Common myeloid progenitor, CD34-positive (primary cell): ENCODE measurements around the gene PCSK7.

Experiments
- CTCF ChIA-PET: fragments of 350-600 bp; sonication (Branson Sonifier 250); formaldehyde crosslinking; loops from one replicate; lab custom pipeline; 2021; ENCODE audit warnings: antibody characterized with exemption; lab: Charles Lee
- POLR2A ChIA-PET: fragments of 350-600 bp; sonication (Branson Sonifier 250); formaldehyde crosslinking; loops from one replicate; lab custom pipeline; 2021; ENCODE audit warnings: antibody characterized with exemption; lab: Charles Lee
- DNase-seq, 3 donors: peaks; one replicate each; pipeline versions ENCODE4 v3.0.0 to v3.0.0-alpha.2; 2013
- H3K27ac ChIP-seq, 2 experiments: 1 replicate in 1 of 2; 2 replicates in 1 of 2; pipeline ENCODE4 v1.7.0; 2013; ENCODE audit warnings: inconsistent platforms in 2 of 2, low read length in 2 of 2, mild to moderate bottlenecking in 2 of 2, low read depth in 1 of 2, moderate library complexity in 1 of 2; ENCODE audit not compliant: severe bottlenecking in 2 of 2, insufficient read depth in 1 of 2, poor library complexity in 1 of 2
- H3K27me3 ChIP-seq, 5 experiments: replicated peaks in 2 of 5; 1 replicate in 3 of 5; 2 replicates in 2 of 5; pipeline versions ENCODE4 v1.6.1 to v1.7.0; 2013; ENCODE audit warnings: low read length in 4 of 5, mild to moderate bottlenecking in 2 of 5, moderate library complexity in 2 of 5, inconsistent platforms in 1 of 5; ENCODE audit not compliant: insufficient read depth in 5 of 5, control insufficient read depth in 4 of 5
- H3K36me3 ChIP-seq, 4 experiments: 1 replicate in 2 of 4; 2 replicates in 2 of 4; pipeline versions ENCODE4 v1.6.1 to v1.7.0; 2013; ENCODE audit warnings: low read length in 3 of 4, control low read depth in 1 of 4, mild to moderate bottlenecking in 1 of 4; ENCODE audit not compliant: control insufficient read depth in 4 of 4, insufficient read depth in 4 of 4
- H3K4me1 ChIP-seq, 4 experiments: 1 replicate in 3 of 4; 2 replicates in 1 of 4; pipeline versions ENCODE4 v1.6.1 to v1.7.1; 2013; ENCODE audit warnings: low read length in 3 of 4, mild to moderate bottlenecking in 3 of 4, control low read depth in 1 of 4, inconsistent platforms in 1 of 4, moderate library complexity in 1 of 4; ENCODE audit not compliant: control insufficient read depth in 4 of 4, insufficient read depth in 4 of 4; ENCODE audit errors: control extremely low read depth in 1 of 4
- H3K4me3 ChIP-seq, 7 experiments: 1 replicate in 4 of 7; 2 replicates in 3 of 7; pipeline versions ENCODE4 v1.5.1 to v1.7.0; 2013; ENCODE audit warnings: mild to moderate bottlenecking in 7 of 7, low read length in 6 of 7, moderate library complexity in 6 of 7, inconsistent platforms in 2 of 7, low read depth in 2 of 7, control low read depth in 1 of 7; ENCODE audit not compliant: insufficient read depth in 4 of 7, control insufficient read depth in 1 of 7; ENCODE audit errors: extremely low read depth in 1 of 7
- H3K9me3 ChIP-seq, 5 experiments: 1 replicate in 4 of 5; 2 replicates in 1 of 5; pipeline versions ENCODE4 v1.6.1 to v1.7.1; 2013; ENCODE audit warnings: low read length in 4 of 5, mild to moderate bottlenecking in 2 of 5, inconsistent platforms in 1 of 5, low read depth in 1 of 5, moderate library complexity in 1 of 5; ENCODE audit not compliant: control insufficient read depth in 4 of 5, insufficient read depth in 2 of 5; ENCODE audit errors: control extremely low read depth in 1 of 5
- WGBS: methylation state at CpG from one replicate; pipeline ENCODE4 v1.1.5; 2013; ENCODE audit not compliant: insufficient coverage; 5-methylcytosine and 5-hydroxymethylcytosine counted together

The PCSK7 gene

GRCh38 chr11:117220999-117221774 is 10.7 kb downstream of the PCSK7 start:
- CTCF ChIA-PET, result interaction anchor here (0.9 to 2.0 kb wide), 9 partner anchors 8 to 430 kb away, joined by 3 to 9 read pairs (median 3); partner anchors contain the start of gene PCSK7

GRCh38 chr11:117220568-117220967 is 11.3 kb downstream of the PCSK7 start:
- CTCF ChIA-PET, result interaction anchor here (0.9 to 2.0 kb wide), 8 partner anchors 9 to 71 kb away, joined by 3 to 9 read pairs (median 3); partner anchors contain the start of gene PCSK7
- H3K4me1 ChIP-seq, result no peaks in the 10 kb centered on the region
- peaks cover 2 to 86% (median 69%) of the 10 kb centered on the region in 4 experiments for H3K36me3 ChIP-seq
- no peak overlapping the region for H3K4me3 ChIP-seq
- H3K9me3 ChIP-seq, result no peaks in the 10 kb centered on the region
- no peak overlapping the region for H3K27ac ChIP-seq
- WGBS, result 96% methylated on average over 8 of the region's 9 CpGs
- DNase-seq, result no peak
- POLR2A ChIA-PET, result interaction anchor here (0.6 to 0.9 kb wide), 2 partner anchors 11 to 391 kb away, joined by 3 read pairs; partner anchors contain the start of genes APOC3 and PCSK7
- H3K27me3 ChIP-seq, result no peaks in the 10 kb centered on the region

More at GRCh38 chr11:117220999-117221774, 10.7 kb downstream of the PCSK7 start:
- H3K36me3 ChIP-seq, result peaks cover 2 to 84% (median 67%) of the 10 kb centered on the region in 4 experiments
- WGBS, result 98% methylated on average over 6 of the region's 7 CpGs
- no peak overlapping the region for H3K4me3 ChIP-seq
- no peaks in the 10 kb centered on the region for H3K9me3 ChIP-seq
- POLR2A ChIA-PET, result interaction anchor here (0.9 kb wide), 1 partner anchor 10 kb away, joined by 3 read pairs; the partner anchor contains the start of gene PCSK7
- no peak for DNase-seq
- H3K27ac ChIP-seq, result no peak overlapping the region
- H3K4me1 ChIP-seq, result no peaks in the 10 kb centered on the region
- no peaks in the 10 kb centered on the region for H3K27me3 ChIP-seq

GRCh38 chr11:117219995-117220394 is 11.9 kb downstream of the PCSK7 start:
- WGBS, result 100% methylated on average over 1 of the region's 4 CpGs
- H3K9me3 ChIP-seq, result no peaks in the 10 kb centered on the region
- POLR2A ChIA-PET, result interaction anchor here (0.6 to 0.9 kb wide), 2 partner anchors 12 to 390 kb away, joined by 3 read pairs; partner anchors contain the start of genes APOC3 and PCSK7
- peaks cover 2 to 82% (median 65%) of the 10 kb centered on the region in 4 experiments for H3K36me3 ChIP-seq
- H3K4me1 ChIP-seq, result no peaks in the 10 kb centered on the region
- CTCF ChIA-PET, result interaction anchor here (1.0 to 2.0 kb wide), 6 partner anchors 9 to 40 kb away, joined by 3 to 9 read pairs (median 4); partner anchors contain the start of gene PCSK7
- no peak for DNase-seq
- H3K27me3 ChIP-seq, result no peaks in the 10 kb centered on the region
- no peak overlapping the region for H3K4me3 ChIP-seq
- H3K27ac ChIP-seq, result peak overlapping the region in 1 of 2 experiments; percentile 4

- Histone ChIP-seq H3K27ac (peak overlapping the region in 1 of 2 experiments; percentile 4), H3K4me3 (no peak overlapping the region), H3K36me3 (peaks cover 4 to 83% (median 66%) of the 10 kb centered on the region in 4 experiments), H3K4me1 (no peaks in the 10 kb centered on the region), H3K27me3 (no peaks in the 10 kb centered on the region), H3K9me3 (no peaks in the 10 kb centered on the region)
- DNase-seq, result no peak
- CTCF ChIA-PET, result interaction anchor here (1.0 to 4.8 kb wide), 6 partner anchors 7 to 39 kb away, joined by 4 to 28 read pairs (median 7); no protein-coding TSS in a partner anchor
- POLR2A ChIA-PET, result no interaction called here
- 100% methylated on average over 2 of the region's 8 CpGs for WGBS
Observed at GRCh38 chr11:117219455-117219854, 12.4 kb downstream of the PCSK7 start.

GRCh38 chr11:117219001-117219400 is 12.9 kb downstream of the PCSK7 start:
- H3K27me3 ChIP-seq, result no peaks in the 10 kb centered on the region
- H3K4me1 ChIP-seq, result no peaks in the 10 kb centered on the region
- no peaks in the 10 kb centered on the region for H3K9me3 ChIP-seq
- CTCF ChIA-PET, result interaction anchor here (1.0 to 4.8 kb wide), 5 partner anchors 8 to 38 kb away, joined by 3 to 28 read pairs (median 5); no protein-coding TSS in a partner anchor
- no peak overlapping the region for H3K27ac ChIP-seq
- 96% methylated on average over 9 of the region's 9 CpGs for WGBS
- H3K36me3 ChIP-seq, result peaks cover 4 to 82% (median 65%) of the 10 kb centered on the region in 4 experiments
- no peak overlapping the region for H3K4me3 ChIP-seq
- DNase-seq, result no peak
- POLR2A ChIA-PET, result no interaction called here

- no peaks in the 10 kb centered on the region for H3K4me1 ChIP-seq
- H3K9me3 ChIP-seq, result no peaks in the 10 kb centered on the region
- no peak overlapping the region for H3K4me3 ChIP-seq
- no peak overlapping the region for H3K27ac ChIP-seq
- ChIA-PET CTCF (interaction anchor here (1.0 to 4.8 kb wide), 5 partner anchors 8 to 37 kb away, joined by 3 to 28 read pairs (median 5); no protein-coding TSS in a partner anchor), POLR2A (no interaction called here)
- DNase-seq, result no peak
- H3K27me3 ChIP-seq, result no peaks in the 10 kb centered on the region
- 84% methylated on average over 6 of the region's 15 CpGs for WGBS
- H3K36me3 ChIP-seq, result peaks cover 5 to 81% (median 60%) of the 10 kb centered on the region in 4 experiments
Observed at GRCh38 chr11:117218133-117218915, 13.5 kb downstream of the PCSK7 start.
